Suppressor macrophage (primary cell): ENCODE measurements around the gene LDLRAD4.
A peak's percentile ranks its signal among the peaks of the same experiment; 100 is the strongest.

Experiments used
- DNase-seq, 4 experiments: peaks; one replicate each; pipeline ENCODE4 v3.0.0-alpha.2; 2020 to 2022

The LDLRAD4 gene

DNA sequence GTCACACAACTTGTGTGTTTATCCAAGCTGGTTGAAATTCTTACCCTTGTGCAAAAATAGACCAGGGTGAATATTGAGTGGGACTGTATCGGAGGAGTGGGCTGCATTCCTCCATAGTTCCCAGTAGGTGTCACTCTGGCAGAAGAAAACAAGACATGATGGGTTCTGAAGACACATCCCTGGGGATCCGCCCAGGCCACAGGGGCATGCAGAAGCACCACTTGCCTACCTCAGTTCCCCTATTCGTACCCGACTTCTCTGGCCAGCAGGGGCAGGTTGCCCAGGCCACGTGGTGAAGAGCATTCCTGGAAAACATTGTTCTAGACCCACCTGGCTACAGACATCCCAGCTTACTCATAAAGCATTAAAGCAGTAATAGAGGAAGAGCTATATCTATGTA, 339.6 kb downstream of the LDLRAD4 start:
- DNase-seq: peak; percentile 65 to 81 (median 80)

DNA sequence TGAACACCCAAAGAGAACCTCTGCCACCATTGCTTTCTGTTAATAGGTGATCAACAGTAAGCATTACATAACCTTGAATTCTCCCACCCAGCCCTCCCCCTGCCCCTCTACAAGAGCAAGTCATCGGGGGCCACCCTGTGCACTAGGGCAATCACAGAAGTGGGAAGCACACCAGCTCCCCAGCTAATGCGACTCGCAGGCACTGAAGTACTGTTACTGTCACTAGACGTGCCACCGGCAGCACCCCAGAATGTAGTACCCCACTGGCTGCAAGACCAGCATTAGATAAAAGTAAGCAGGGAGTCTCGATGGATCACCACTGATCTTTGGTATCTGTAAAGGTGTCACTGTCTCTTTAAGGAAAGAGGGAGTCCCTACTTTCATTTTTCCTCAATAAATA, 340.2 kb downstream of the LDLRAD4 start:
- DNase-seq: peak in 1 of 4 experiments; percentile 9

DNA sequence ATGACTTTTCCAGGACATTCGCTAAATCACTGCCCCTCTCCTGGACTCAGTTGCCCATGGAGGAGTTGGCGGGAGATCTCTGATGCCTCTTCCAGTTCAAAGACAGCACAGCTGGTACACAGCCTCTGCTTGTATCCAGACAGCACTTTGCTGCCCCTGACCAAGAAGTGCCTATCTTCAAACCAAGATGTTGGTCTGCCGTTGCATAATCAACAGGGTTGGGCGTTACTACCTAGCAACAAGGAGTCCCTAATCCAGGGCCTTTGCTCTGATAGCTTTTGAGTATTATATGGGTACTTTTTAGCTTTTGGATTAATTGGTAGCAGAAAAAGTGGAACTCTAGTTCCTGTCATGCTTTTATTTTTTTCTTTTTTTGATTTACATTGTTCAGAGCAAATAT, 341.2 kb downstream of the LDLRAD4 start:
- peak in 3 of 4 experiments; percentile 29 to 43 (median 42) for DNase-seq

DNA sequence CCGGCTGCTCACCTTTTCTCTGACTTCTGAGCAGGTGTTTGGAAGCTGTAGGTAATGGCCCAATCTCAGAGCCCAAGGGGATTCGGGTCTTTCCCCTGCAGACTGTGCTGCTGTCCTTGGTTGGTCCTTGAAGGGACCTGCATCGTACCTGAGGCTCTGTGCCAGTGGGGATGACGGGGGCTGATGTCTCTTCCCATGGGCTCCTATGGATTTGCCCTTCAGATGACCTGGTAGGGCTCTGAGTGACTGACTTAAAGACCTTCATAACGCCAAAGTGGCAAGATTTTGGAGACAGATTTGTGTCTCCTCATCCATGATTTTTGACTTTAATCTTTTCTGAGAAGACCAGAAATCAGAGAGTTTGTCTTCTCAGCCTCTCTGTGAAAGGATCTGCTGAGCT, 341.7 kb downstream of the LDLRAD4 start:
- no peak for DNase-seq

DNA sequence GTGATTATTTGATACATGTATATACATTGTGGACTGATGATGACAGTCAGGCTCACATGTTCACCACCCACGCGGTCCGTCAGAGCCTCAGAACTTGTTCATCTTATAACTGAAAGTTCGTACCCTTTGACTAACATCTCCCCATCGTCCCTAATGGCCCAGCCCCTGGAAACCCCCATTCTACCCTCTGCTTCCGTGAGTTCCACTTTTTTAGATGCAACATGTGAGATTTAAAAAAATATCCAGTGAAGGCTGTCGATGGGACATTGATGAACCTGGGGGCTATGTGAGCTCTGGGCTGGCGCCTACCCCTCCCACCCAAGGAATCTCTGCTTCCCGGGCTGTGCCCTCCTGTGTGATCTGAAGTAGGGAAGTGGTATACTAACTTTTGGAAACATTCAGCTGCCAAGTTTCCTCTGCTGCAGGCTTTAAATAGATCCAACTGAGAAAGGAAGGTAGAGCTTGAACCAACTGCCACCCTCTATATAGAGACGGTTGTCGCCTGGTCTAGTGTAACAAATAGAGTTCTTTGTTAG, 344.0 kb downstream of the LDLRAD4 start:
- DNase-seq: peak; percentile 93 to 97 (median 94)

DNA sequence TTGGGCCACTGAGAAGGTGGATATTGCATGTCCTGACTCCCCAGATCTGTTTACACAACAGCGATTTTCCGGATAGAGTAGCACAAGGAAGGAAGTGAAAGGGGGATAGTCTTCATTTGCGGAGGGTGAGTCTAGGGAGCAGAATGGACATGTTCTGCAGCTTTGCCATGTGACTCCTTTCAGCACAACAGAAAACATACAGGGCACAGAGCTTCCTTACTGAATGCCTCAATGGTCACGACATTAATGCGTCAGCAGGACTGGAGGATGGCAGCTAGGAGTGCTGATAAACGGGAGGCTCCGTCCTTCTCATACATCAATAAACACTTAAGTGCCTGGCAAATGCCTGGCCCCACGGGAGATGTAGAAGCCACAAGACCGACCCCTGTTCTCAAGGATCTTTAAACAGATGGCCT, 344.8 kb downstream of the LDLRAD4 start:
- DNase-seq: peak; percentile 81 to 94 (median 88)

DNA sequence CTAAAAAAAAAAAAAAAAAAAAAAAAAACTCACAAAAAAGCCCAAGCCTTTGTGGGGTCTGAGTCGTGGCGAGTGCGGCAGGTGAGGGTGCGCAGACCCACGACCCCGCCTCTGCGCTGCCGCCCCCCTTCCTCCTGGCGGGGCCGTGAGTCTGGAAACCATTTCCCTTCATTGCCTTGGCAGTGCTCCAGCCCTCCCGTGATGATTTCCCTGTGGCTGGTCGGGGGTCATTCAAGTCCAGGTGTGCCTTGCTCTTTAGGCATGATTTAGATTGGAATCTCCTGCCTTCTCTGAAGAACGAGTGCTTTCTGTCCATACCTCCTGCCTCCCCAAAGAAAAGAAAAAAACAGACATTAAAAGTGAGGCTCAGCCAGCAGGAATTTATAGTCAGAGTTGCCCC, 346.0 kb downstream of the LDLRAD4 start:
- DNase-seq: peak in 2 of 4 experiments; percentile 33 to 53

DNA sequence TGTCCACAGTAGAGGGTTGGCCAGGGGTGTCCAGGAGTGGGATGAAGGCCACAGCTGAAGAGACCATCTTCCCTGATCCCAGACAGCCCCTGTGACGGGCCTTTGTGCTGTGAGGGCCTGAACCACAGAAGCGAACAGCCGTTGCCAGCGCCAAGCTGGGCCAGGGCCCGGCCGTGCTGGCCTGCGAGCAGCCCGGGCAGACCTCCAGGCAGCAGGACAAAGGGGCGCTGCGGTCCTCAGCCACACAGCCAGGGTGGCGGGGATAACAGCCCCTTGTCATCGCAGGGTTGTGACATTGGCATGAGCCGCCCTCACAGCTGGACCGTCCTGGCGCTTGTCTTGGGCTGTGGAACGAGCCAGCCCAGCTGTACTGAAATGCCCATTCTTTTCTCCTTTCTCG, 346.7 kb downstream of the LDLRAD4 start:
- DNase-seq: no peak

DNA sequence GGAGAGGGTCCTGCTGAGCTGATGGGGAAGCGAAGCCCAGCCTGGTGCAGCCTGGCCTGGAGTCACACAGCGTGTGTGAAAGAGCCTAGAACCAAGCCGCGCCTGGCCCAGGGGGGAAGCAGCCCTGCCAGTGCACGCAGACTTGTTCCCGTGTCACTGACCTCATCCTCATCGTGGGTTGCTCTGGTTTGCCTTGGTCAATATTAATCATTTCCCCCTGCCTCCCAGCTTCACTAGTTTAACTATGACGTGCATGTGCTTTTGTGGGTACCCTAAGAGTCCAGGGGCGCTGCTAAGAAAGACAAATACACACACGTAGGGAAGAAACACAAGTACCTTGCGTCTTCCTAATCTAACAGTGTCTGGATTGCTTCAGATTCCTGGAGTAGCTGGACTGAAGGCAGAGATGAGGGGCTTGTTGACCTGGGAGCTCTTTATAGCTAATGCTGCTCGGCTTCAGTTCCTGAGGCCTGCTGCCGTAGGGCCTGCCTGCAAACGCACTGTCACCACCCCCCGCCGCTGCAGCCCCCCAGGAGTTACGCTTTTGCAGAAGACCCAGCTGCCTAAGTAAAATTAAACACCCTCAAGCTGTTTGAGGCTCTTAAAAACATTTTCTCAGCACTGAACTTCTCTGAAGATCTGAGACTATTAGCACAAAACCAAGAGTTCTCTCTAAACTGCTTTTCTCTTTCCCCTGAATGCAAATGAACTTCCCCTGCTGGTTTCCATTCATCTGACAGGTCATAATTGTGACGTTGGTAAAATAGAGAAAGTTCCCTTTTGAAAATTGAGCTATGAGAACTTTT, 348.6 kb downstream of the LDLRAD4 start:
- peak; percentile 96 to 98 (median 98) for DNase-seq

DNA sequence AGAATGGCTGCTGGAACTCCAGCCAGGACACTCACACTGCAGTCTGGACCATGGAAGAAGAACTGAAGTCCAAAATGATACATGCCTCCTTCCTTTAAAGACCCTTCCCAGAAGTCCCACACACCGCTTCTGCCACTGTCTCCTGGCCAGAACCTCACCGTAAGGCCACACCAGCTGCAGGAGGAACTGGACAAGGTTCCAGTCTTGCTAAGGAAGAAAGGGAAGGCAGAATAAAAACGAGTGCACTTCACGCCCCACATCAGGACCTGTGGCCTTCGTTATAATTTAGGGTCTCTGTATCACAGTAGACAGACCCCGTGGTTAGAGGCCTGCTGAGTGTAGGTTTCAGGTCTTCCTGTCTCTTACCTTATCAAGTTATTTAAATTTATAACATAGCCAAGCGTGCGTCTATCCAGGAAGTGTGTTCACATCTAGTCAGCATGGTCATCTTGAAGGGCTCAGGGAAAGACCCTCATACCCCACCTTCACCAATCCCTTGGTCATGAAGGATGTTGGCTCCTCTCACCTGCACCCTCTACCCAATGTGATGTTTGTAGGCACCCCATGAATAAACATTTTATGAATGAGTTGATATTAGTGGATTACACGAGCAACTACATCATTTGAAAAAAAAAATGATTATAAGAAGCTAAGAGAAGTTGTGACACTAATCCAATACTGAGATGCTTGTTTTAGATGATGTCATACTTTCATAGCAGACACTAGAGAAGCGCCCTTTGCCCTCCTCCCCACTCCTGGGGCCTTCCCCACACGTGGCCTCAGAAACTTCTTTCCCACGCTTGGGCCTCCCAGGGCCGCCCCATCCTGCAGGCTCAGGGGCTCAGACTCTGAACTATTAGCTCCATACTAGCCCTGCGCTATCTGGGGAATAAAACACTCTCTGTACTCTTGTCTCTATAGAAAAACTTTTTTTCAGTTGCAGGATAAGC, 350.2 kb downstream of the LDLRAD4 start:
- peak; percentile 76 to 93 (median 82) for DNase-seq

DNA sequence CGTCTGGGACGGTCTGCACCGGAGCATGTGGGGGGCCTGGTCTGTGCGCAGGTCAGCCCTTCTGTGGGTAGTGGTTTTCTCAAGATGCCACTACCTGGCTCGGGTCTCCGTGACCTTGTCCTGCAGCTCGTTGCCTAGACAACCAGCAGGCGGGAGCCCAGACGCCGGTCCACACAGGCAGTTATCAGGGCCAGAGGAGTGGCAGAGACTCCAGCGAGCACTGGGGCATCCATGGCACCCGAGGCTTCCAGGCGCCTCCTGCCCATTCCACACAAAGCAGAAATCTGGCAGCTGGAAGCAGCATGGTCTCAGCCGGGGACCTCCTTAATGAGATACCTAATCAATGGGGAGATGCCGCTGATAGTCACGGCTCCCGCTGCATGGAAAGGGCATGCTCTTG, 351.7 kb downstream of the LDLRAD4 start:
- DNase-seq: no peak

DNA sequence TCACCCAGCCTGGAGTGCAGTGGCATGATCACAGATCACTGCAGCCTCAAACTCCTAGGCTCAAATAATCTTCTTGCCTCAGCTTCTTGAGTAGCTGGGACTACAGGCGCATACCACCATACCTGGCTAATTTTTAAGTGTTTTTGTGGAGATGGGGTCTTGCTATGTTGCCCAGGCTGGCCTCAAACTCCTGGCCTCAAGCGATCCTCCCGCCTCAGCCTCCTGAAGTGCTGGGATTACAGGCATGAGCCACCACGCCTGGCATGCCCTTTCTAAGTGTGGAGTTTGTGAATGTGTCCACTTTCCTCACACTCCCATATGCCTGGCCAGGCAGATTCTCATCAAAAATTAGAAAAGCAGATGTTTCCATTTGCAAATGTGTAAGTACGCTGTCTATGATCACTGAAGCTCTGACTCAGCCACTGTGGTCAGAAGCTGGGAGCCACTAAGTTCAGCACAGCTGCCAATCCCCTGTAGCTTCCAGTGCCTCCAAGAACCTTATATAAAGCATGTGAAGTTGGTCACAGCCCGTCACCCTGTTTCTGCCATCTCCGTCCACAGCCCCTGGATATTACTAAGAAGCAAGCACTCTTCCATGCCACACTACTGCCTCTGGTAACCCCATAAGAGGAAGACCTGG, 352.4 kb downstream of the LDLRAD4 start:
- peak; percentile 53 to 81 (median 78) for DNase-seq

DNA sequence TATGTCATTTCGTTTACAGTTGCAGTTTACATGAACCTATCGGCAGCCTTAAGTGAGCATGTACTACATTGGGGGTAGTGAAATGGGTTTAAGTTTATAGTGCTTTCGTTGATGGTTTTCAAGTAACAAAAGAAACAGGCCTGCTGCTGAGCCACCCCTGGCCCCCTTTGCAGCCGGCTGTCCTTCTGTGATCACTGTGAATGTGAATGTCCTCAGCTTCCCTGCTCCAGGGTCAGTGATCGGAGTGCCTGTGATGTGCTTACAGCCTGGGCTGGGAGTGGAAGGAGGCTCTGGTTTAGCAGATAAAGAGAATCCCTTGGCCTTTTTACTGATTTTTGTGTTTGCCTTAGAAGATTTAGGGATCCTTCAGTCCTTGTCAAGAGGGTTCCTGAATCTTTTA, 353.6 kb downstream of the LDLRAD4 start:
- no peak for DNase-seq

DNA sequence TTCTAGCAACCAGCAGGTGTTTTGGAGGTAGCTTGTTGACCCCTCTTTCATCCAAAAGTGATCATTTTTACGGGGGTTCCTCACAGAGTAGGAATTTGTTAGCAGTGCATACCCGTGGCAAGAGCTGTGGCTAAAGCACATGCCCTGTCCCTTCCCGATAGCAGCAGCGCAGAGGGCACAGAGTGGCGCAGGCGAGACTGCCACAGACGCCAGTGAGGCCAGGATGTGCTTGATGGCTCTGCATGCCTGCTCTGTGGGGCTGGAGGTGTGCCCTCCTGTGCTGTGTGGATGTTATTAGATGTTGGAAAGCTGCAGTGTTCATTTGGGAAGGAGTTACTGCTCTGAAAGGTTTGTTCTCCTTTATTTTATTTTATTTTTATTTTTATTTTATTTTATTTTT, 354.2 kb downstream of the LDLRAD4 start:
- DNase-seq: no peak

DNA sequence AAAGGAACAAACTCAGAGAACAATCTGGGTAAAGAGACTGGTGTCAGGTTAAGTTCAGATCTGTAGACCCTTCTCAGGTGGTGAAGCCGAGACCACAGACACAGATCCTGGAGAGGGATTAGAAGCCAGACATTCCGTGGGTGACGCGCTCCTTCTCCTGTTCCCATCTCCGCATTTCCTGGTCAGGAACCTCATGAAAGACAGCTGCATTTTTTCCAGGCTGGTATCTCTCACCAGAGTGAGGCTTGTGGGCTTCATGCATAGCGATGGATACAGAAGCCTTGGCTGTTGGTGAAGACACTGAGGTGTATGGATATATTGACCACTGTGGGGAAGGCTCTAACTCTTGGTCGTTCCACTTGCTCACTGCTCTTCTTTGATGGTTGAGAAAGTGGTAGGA, 355.2 kb downstream of the LDLRAD4 start:
- no peak for DNase-seq

DNA sequence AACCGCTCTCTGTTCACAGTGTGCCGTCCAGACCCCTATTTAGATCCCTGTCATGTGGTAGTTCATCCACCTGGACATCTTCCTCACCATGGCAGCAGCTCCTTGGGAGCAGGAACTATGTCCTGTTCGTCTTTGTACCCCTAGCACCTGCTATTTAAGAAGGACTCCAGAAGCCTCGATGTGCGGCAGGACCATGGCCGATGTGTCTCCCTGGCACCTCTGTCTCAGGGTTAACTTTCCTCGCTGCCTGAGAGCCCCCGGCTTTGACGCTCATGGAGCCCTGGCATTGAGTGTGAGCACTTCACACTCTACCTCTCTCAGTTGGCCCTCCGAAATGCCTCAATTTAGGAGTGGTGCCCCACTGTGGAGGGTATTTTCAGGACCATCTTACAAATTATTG, 355.8 kb downstream of the LDLRAD4 start:
- no peak for DNase-seq

DNA sequence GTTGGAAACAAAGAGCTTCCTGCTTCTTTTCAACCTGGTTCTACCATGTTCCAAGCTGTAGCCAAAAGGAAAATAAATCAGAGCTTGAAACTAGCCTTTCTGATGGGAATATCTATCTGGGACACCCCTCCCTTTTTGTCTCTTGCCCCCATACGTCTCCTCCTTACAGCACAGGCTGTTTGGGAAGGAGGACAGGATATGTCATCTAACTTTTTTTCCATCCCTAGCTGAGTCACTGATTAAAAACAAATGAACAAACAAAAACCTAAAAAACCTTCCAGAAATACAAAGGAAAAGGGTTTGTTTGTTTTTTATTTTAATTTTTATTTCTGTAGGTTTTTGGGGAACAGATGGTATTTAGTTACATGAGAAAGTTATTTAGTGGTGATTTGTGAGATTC, 356.2 kb downstream of the LDLRAD4 start:
- DNase-seq: no peak

DNA sequence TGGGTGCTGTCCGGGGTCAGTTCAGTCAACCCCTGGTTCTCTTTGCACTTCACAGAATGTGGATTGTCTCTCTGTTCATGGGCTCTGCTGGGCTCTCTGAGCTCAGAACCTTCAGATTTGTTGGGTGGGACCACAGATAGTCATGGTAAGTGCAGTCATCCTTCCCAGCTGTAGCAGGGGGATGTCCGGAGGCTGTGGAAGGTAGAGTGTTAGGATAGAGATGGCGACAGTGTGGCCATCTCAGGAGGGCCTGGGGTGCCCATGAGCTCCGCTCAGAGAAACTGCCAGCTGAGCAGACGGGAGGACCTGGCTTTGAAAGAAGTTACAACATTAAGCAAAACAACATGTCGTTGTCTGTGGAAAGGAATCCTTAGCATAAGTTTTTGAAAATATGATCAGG, 358.0 kb downstream of the LDLRAD4 start:
- peak in 1 of 4 experiments; percentile 39 for DNase-seq

DNA sequence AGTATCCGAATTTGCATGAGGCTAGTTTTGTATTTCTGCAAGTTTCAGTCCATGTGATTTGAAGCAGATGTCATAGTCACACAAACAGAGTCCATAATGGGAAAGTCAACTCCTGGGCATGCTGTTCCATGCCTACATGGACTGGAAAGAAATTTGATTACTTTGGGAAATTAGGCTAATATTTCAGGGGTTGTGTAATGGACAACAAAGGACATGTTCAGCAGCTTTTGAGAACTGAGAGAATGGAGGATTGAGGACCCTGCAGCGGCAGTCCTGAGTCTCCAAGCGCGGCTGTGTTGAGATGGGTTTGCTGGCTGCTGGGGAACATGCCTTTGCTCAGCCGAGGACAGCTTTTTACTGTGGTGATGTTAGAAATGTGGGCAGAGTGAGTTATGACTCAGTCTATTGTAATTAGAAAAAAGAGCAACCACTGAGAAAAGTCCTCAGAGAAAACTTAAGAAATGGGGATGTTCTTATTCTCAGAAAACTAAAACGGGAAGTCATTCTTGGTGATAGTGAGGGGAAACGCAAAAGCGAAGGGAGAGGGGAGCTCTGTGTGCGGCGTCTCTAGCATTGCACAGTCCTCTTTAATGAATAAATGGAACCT, 358.6 kb downstream of the LDLRAD4 start:
- DNase-seq: peak; percentile 77 to 95 (median 88)

DNA sequence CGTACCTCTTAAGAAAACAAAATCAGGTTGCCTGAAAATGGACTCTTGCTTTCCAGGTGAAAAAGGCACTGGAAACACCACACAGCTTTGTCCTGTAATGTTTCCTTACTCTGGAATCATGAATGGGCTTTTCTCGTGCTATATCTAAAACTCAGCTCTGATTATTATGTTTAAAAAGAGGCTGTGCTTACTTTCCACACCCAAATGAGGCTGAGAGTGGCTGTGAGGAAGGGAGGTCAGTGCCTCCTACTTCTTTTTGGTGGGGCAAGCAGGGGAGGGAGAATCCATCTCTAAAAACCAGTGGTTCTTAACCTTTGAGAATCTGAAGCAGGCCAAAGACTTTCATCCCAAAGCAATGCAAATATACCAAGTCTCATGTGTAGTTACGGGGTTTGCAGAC, 359.2 kb downstream of the LDLRAD4 start:
- peak; percentile 29 to 63 (median 57) for DNase-seq

DNA sequence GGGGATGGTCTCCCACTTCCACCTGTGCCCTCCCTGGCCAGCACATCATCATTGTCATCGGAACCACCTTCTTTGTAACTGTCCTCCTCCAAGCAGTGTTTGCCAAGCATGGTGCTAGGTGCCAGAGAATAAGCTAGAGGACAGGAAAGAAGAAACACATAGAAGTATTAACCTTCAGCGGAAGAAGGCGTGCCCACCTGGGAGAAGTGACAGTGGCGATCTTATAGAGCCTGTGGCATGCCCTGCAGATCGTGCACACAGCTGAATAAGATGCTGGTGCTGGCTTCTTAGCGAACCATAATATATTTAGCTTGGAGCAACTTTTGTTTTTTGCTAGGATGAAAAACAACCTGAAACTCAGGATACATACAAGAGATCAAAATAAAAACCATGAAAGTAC, 359.8 kb downstream of the LDLRAD4 start:
- no peak for DNase-seq

DNA sequence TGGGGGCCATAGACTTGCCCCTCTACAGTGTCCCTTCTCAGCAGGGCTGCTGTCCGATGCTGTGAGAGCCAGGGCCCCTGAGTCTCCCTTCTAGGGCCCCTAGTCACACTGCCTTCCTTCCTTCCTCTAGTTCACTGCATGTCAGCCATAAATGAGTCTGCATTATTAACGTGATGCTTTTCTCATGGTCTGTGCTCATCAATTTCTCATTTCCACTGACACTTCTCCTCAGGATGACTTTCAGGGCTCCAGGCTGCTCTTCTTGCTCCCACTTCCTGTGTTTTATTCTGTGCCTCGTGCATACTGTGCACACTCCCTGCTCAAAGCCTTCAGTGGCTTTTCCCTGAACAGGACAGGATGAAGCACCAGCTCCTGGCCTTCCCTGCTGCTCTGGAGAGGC, 361.3 kb downstream of the LDLRAD4 start:
- DNase-seq: peak; percentile 77 to 92 (median 82)
